ENCODE data around the gene SLAMF6. TPM values are rescaled to one million over a fixed set of nuclear protein-coding genes. Genes with fewer than 3 reads are reported as not detected.
"Not testable (repeated sequence)": the region's sequence is repeated elsewhere in the genome, so short reads cannot be mapped to it uniquely, and the experiment has no call there.

SLAMF6 gene
- total and polyA plus RNA-seq, 2 experiments from 2014 or later, result not detected

- H3K4me3 ChIP-seq, result no peak overlapping the region
- no peaks in the 10 kb centered on the region for H3K9me2 ChIP-seq (replicated peaks; ENCODE audit: insufficient read depth)
- H3K79me2 ChIP-seq, result no peaks in the 10 kb centered on the region
- no peaks in the 10 kb centered on the region for H3K36me3 ChIP-seq (replicated peaks; ENCODE audit: insufficient read depth, low read depth)
- no peaks in the 10 kb centered on the region for H3K27me3 ChIP-seq
- H3K4me2 ChIP-seq, result no peak overlapping the region
- no peak for DNase-seq (ENCODE audit: low spot score)
- no peak overlapping the region for H3K27ac ChIP-seq
- no peaks in the 10 kb centered on the region for H3K4me1 ChIP-seq (ENCODE audit: insufficient read depth)
- no peak overlapping the region for H2AFZ ChIP-seq
- 78% methylated on average over 8 of the region's 8 CpGs for WGBS (ENCODE audit: low lambda C conversion rate, missing lambda C conversion rate)
- no peaks in the 10 kb centered on the region for H4K20me1 ChIP-seq (ENCODE audit: insufficient read depth, poor library complexity, severe bottlenecking)
- peaks cover under 1% of the 10 kb centered on the region for H3K9me3 ChIP-seq (ENCODE audit: low read depth)
- TF ChIP-seq EZH2phosphoT487 (IDR thresholded peaks at IDR 0.05; ENCODE audit: low read depth, severe bottlenecking, unreplicated experiment), result no peak
Measured at GRCh38 chr1:160567858-160568682, 45.0 kb upstream of the SLAMF6 start.

- H3K27ac ChIP-seq, result no peak overlapping the region
- H3K9me2 ChIP-seq (replicated peaks; ENCODE audit: insufficient read depth), result no peaks in the 10 kb centered on the region
- no peaks in the 10 kb centered on the region for H3K27me3 ChIP-seq
- 63% methylated on average over 5 of the region's 5 CpGs for WGBS (ENCODE audit: low lambda C conversion rate, missing lambda C conversion rate)
- H3K9me3 ChIP-seq (ENCODE audit: low read depth), result peaks cover 5% of the 10 kb centered on the region
- DNase-seq (ENCODE audit: low spot score), result no peak
- no peak overlapping the region for H3K4me2 ChIP-seq
- no peaks in the 10 kb centered on the region for H4K20me1 ChIP-seq (ENCODE audit: insufficient read depth, poor library complexity, severe bottlenecking)
- no peaks in the 10 kb centered on the region for H3K36me3 ChIP-seq (replicated peaks; ENCODE audit: insufficient read depth, low read depth)
- no peaks in the 10 kb centered on the region for H3K79me2 ChIP-seq
- no peaks in the 10 kb centered on the region for H3K4me1 ChIP-seq (ENCODE audit: insufficient read depth)
- no peak for TF ChIP-seq CTCF (IDR thresholded peaks at IDR 0.05; ENCODE audit: poor library complexity)
- no peak for TF ChIP-seq EZH2phosphoT487 (IDR thresholded peaks at IDR 0.05; ENCODE audit: low read depth, severe bottlenecking, unreplicated experiment)
- no peak for TF ChIP-seq EZH2 (IDR thresholded peaks at IDR 0.05; ENCODE audit: borderline replicate concordance)
- H3K4me3 ChIP-seq, result no peak overlapping the region
- no peak overlapping the region for H2AFZ ChIP-seq
Measured at GRCh38 chr1:160567341-160567740, 44.3 kb upstream of the SLAMF6 start.

- Histone ChIP-seq H3K4me1 (ENCODE audit: insufficient read depth) (no peaks in the 10 kb centered on the region), H3K27ac (no peak overlapping the region), H3K36me3 (replicated peaks; ENCODE audit: insufficient read depth, low read depth) (no peaks in the 10 kb centered on the region), H2AFZ (no peak overlapping the region), H3K79me2 (no peaks in the 10 kb centered on the region), H4K20me1 (ENCODE audit: insufficient read depth, poor library complexity, severe bottlenecking) (no peaks in the 10 kb centered on the region), H3K4me2 (no peak overlapping the region), H3K9me2 (replicated peaks; ENCODE audit: insufficient read depth) (no peaks in the 10 kb centered on the region), H3K9me3 (ENCODE audit: low read depth) (peaks cover 5% of the 10 kb centered on the region), H3K4me3 (no peak overlapping the region), H3K27me3 (no peaks in the 10 kb centered on the region)
- 85% methylated on average over 4 of the region's 4 CpGs for WGBS (ENCODE audit: low lambda C conversion rate, missing lambda C conversion rate)
- no peak for DNase-seq (ENCODE audit: low spot score)
- TF ChIP-seq CTCF (IDR thresholded peaks at IDR 0.05; ENCODE audit: poor library complexity), result no peak
- TF ChIP-seq EZH2 (IDR thresholded peaks at IDR 0.05; ENCODE audit: borderline replicate concordance), result no peak
- no peak for TF ChIP-seq EZH2phosphoT487 (IDR thresholded peaks at IDR 0.05; ENCODE audit: low read depth, severe bottlenecking, unreplicated experiment)
Measured at GRCh38 chr1:160565564-160565963, 42.5 kb upstream of the SLAMF6 start.

- not testable (repeated sequence) for H3K79me2 ChIP-seq; H3K27ac ChIP-seq; H3K4me2 ChIP-seq; H3K36me3 ChIP-seq (replicated peaks; ENCODE audit: insufficient read depth, low read depth); H3K4me1 ChIP-seq (ENCODE audit: insufficient read depth); DNase-seq (ENCODE audit: low spot score); H3K9me3 ChIP-seq (ENCODE audit: low read depth); H3K27me3 ChIP-seq; H4K20me1 ChIP-seq (ENCODE audit: insufficient read depth, poor library complexity, severe bottlenecking); H3K9me2 ChIP-seq (replicated peaks; ENCODE audit: insufficient read depth); H3K4me3 ChIP-seq; H2AFZ ChIP-seq
- WGBS (ENCODE audit: low lambda C conversion rate, missing lambda C conversion rate), result 84% methylated on average over 1 of the region's 1 CpG
Measured at GRCh38 chr1:160563230-160563629, 40.2 kb upstream of the SLAMF6 start.

GRCh38 chr1:160562745-160563144 lies 39.7 kb upstream of the SLAMF6 start:
- H3K36me3 ChIP-seq (replicated peaks; ENCODE audit: insufficient read depth, low read depth); H3K9me2 ChIP-seq (replicated peaks; ENCODE audit: insufficient read depth); H3K4me1 ChIP-seq (ENCODE audit: insufficient read depth); DNase-seq (ENCODE audit: low spot score); H3K79me2 ChIP-seq; H3K4me3 ChIP-seq; H3K9me3 ChIP-seq (ENCODE audit: low read depth); H3K4me2 ChIP-seq; H4K20me1 ChIP-seq (ENCODE audit: insufficient read depth, poor library complexity, severe bottlenecking); H2AFZ ChIP-seq; H3K27me3 ChIP-seq; H3K27ac ChIP-seq: not testable (repeated sequence)
- WGBS (ENCODE audit: low lambda C conversion rate, missing lambda C conversion rate), result 73% methylated on average over 2 of the region's 2 CpGs

Data from hepatocyte (in vitro differentiated cells).